KMS-11 (cell line): Measurements from ENCODE around the gene EEF1AKMT3.

ENCODE experiments used
- H2AFZ ChIP-seq: fragments of 200-600 bp; sonication (generic); 2 replicates; pipeline ENCODE4 v1.6.1; 2016; ENCODE audit warnings: antibody characterized with exemption, mixed run types, low read depth
- H3K27ac ChIP-seq: fragments of 200-600 bp; sonication (generic); 2 replicates; pipeline ENCODE4 v1.6.1; 2016; ENCODE audit warnings: mild to moderate bottlenecking, mixed run types
- H3K27me3 ChIP-seq: fragments of 200-600 bp; sonication (generic); 2 replicates; pipeline ENCODE4 v1.6.1; 2017; ENCODE audit warnings: mild to moderate bottlenecking, low read depth, mixed run types, moderate library complexity; ENCODE audit not compliant: insufficient read depth
- H3K36me3 ChIP-seq: fragments of 200-600 bp; sonication (generic); 2 replicates; pipeline ENCODE4 v1.6.1; 2017; ENCODE audit warnings: mild to moderate bottlenecking, mixed run types; ENCODE audit not compliant: insufficient read depth
- H3K4me1 ChIP-seq: fragments of 200-600 bp; sonication (generic); 2 replicates; pipeline ENCODE4 v1.6.1; 2016; ENCODE audit warnings: mild to moderate bottlenecking, low read depth, mixed run types; ENCODE audit not compliant: poor library complexity, severe bottlenecking
- H3K4me2 ChIP-seq: fragments of 200-600 bp; sonication (generic); 2 replicates; pipeline ENCODE4 v1.7.0; 2016; ENCODE audit warnings: mild to moderate bottlenecking, mixed run types
- H3K4me3 ChIP-seq: fragments of 200-600 bp; sonication (generic); IDR thresholded peaks from 2 replicates; pipeline ENCODE4 v1.6.1; 2017; ENCODE audit warnings: low read depth, low read length, mixed read lengths; ENCODE audit not compliant: insufficient read depth
- H3K79me2 ChIP-seq: fragments of 200-600 bp; sonication (generic); 2 replicates; pipeline ENCODE4 v1.6.1; 2016; ENCODE audit warnings: low read depth, mixed run types; ENCODE audit not compliant: insufficient read depth
- H3K9ac ChIP-seq: fragments of 200-600 bp; sonication (generic); 2 replicates; pipeline ENCODE4 v1.6.1; 2016; ENCODE audit warnings: mild to moderate bottlenecking, mixed run types
- H4K20me1 ChIP-seq: fragments of 200-600 bp; sonication (generic); 2 replicates; pipeline ENCODE4 v1.6.1; 2016; ENCODE audit warnings: mild to moderate bottlenecking, mixed run types; ENCODE audit not compliant: insufficient read depth
- CTCF ChIP-seq: fragments of 200-600 bp; sonication (generic); conservative IDR thresholded peaks from 2 replicates; pipeline ENCODE4 v1.6.1; 2017; ENCODE audit warnings: low read depth, mild to moderate bottlenecking, antibody characterized with exemption, low read length, moderate library complexity, mixed read lengths

The EEF1AKMT3 gene

GRCh38 chr12:57744777-57745484 is 27.5 kb upstream of the EEF1AKMT3 start, which contains the start of gene TSPAN31:
Gene TSPAN31, plus strand, starts transcription at chr12:57745039. Its CDS starts 116 bp downstream, at chr12:57745155.
- Histone ChIP-seq H3K36me3 (peaks cover 19% of the 10 kb centered on the region), H3K79me2 (peaks cover 15% of the 10 kb centered on the region), H3K4me2 (peak within 1 kb of the TSS; percentile 71), H3K4me1 (peaks cover 35% of the 10 kb centered on the region), H4K20me1 (no peaks in the 10 kb centered on the region), H2AFZ (peak within 1 kb of the TSS; percentile 68), H3K4me3 (peak within 1 kb of the TSS; percentile 88), H3K9ac (peak within 1 kb of the TSS; percentile 76), H3K27ac (peak within 1 kb of the TSS; percentile 56), H3K27me3 (no peaks in the 10 kb centered on the region)
- TF ChIP-seq CTCF = no peak

- Histone ChIP-seq H3K27me3 (no peaks in the 10 kb centered on the region), H3K79me2 (peaks cover 20% of the 10 kb centered on the region), H3K9ac (peak overlapping the region; percentile 76), H3K4me2 (peak overlapping the region; percentile 71), H3K4me3 (peak overlapping the region; percentile 85), H3K4me1 (peaks cover 38% of the 10 kb centered on the region), H2AFZ (no peak overlapping the region), H3K36me3 (peaks cover 23% of the 10 kb centered on the region), H4K20me1 (no peaks in the 10 kb centered on the region), H3K27ac (no peak overlapping the region; the same call in 1 of the 2 replicates)
- TF ChIP-seq CTCF = no peak
Observed at GRCh38 chr12:57745485-57745881, 26.9 kb upstream of the EEF1AKMT3 start.

- Histone ChIP-seq H3K27ac (no peak overlapping the region; the same call in 1 of the 2 replicates), H3K36me3 (peaks cover 28% of the 10 kb centered on the region), H3K4me2 (peak overlapping the region; percentile 71), H3K4me1 (peaks cover 38% of the 10 kb centered on the region), H3K79me2 (peaks cover 25% of the 10 kb centered on the region), H4K20me1 (no peaks in the 10 kb centered on the region), H3K9ac (no peak overlapping the region), H3K27me3 (no peaks in the 10 kb centered on the region), H3K4me3 (no peak overlapping the region), H2AFZ (no peak overlapping the region)
- no peak for TF ChIP-seq CTCF
Observed at GRCh38 chr12:57746025-57746424, 26.4 kb upstream of the EEF1AKMT3 start.

- Histone ChIP-seq H3K27ac (no peak overlapping the region), H2AFZ (no peak overlapping the region), H3K4me2 (no peak overlapping the region), H4K20me1 (no peaks in the 10 kb centered on the region), H3K4me3 (no peak overlapping the region), H3K79me2 (peaks cover 41% of the 10 kb centered on the region), H3K36me3 (peaks cover 28% of the 10 kb centered on the region), H3K9ac (no peak overlapping the region), H3K27me3 (no peaks in the 10 kb centered on the region), H3K4me1 (peaks cover 33% of the 10 kb centered on the region)
- no peak for TF ChIP-seq CTCF
Observed at GRCh38 chr12:57749061-57749460, 23.4 kb upstream of the EEF1AKMT3 start.
